Right lobe of liver (tissue), 4 donors: ENCODE results near the gene CCBE1.

ENCODE experiments used
- CTCF ChIP-seq, 4 donors: fragments of 200-600 bp in 3 of 4; fragments of 450-650 bp in 1 of 4; IDR thresholded peaks; one replicate each; pipeline versions ENCODE4 v1.5.1 to v1.8.0; 2016 to 2022; ENCODE audit warnings: antibody characterized with exemption in 4 of 4, mild to moderate bottlenecking in 2 of 4
- POLR2A ChIP-seq: fragments of 450-650 bp; IDR thresholded peaks from one replicate; pipeline ENCODE4 v1.6.1; 2017; ENCODE audit warnings: antibody characterized with exemption, mild to moderate bottlenecking
- donor health status: DM: no; HTN: no; CAD: no.
- donor health status: DM: no; HTN: no; CAD: no.
- donor health status: DM: no; HTN: yes; CAD: no.

- TF ChIP-seq POLR2A (no peak), CTCF (IDR thresholded peaks at IDR 0.05) (no peak)
Measured at GRCh38 chr18:59616501-59616900, 80.7 kb downstream of the CCBE1 start.
